ENCODE measurements around the gene LILRA6. TPM values are rescaled to one million over a fixed set of nuclear protein-coding genes. Genes with fewer than 3 reads are reported as not detected.

Gene LILRA6
- total and polyA plus RNA-seq, 10 donors, result 1.2 to 77.5 (median 31.5) TPM

DNA sequence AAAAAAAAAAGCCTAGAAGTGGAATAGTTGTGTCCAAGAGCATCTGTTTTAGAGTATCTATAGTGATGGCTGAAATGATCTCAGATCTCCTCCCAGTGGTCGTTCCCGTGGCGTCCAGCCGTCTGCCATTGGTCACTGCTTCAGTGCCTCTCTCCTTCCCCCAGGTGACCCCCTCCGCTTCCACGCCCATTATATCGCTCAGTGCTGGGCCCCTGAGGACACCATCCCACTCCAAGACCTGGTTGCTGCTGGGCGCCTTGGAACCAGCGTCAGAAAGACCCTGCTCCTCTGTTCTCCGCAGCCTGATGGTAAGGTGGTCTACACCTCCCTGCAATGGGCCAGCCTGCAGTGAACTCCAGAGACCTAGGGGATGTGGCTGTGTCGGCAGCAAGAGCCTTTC lies 49.6 kb downstream of the LILRA6 start:
- 92 to 97% (median 95%) methylated on average over 11 of the region's 11 CpGs for WGBS, 5 donors
- Histone ChIP-seq H3K4me1 (peaks cover 14 to 50% (median 29%) of the 10 kb centered on the region in 6 donors), H3K27me3 (replicated peaks in 1 of 7) (no peaks in the 10 kb centered on the region), H3K36me3 (peaks cover 0 to 53% (median 18%) of the 10 kb centered on the region in 6 donors), H3K9me3 (no peaks in the 10 kb centered on the region), H3K27ac (peak overlapping the region in 1 of 8 donors; percentile 0), H3K4me3 (no peak overlapping the region)
- peak; percentile 76 for DNase-seq
- intact Hi-C loops (cut with DNase I; ENCODE audit: low total_unique reads), result no loop called here
- TF ChIP-seq CTCF (IDR thresholded peaks at IDR 0.05 in 8 of 11, conservative IDR thresholded peaks at IDR 0.05 in 3 of 11), result no peak
- TF ChIP-seq POLR2A (IDR thresholded peaks at IDR 0.05), result no peak
- no peak for TF ChIP-seq POLR2AphosphoS5 (IDR thresholded peaks at IDR 0.05)

DNA sequence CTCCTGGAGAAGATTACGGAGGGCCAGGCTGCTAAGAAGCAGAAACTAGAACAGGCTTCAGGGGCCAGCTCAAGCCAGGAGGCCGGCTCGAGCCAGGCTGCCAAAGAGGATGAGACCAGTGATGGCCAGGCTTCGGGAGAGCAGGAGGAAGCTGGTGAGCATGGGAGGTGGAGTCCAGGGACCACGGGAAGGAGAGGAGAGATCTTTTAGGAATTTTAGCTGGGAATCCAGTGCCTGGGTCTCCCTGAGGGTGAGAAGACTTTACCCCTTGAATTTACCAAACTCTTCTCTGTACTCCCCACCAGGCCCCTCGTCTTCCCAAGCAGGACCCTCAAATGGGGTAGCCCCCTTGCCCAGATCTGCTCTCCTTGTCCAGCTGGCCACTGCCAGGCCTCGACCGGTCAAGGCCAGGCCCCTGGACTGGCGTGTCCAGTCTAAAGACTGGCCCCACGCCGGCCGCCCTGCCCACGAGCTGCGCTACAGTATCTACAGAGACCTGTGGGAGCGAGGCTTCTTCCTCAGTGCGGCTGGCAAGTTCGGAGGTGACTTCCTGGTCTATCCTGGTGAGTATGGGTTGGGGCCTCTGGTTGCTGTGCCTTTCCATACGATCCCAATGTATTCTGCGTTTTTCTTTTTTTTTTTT lies 50.7 kb downstream of the LILRA6 start:
- Histone ChIP-seq H3K4me3 (peak overlapping the region; percentile 70 to 98 (median 83)), H3K36me3 (peaks cover 0 to 55% (median 18%) of the 10 kb centered on the region in 6 donors), H3K27ac (peak overlapping the region; percentile 93 to 100 (median 99)), H3K27me3 (replicated peaks in 1 of 7) (no peaks in the 10 kb centered on the region), H3K9me3 (no peaks in the 10 kb centered on the region), H3K4me1 (peaks cover 14 to 60% (median 34%) of the 10 kb centered on the region in 6 donors)
- intact Hi-C loops (cut with DNase I; ENCODE audit: low total_unique reads), result no loop called here
- DNase-seq, result peak; percentile 86
- 59 to 70% (median 65%) methylated on average over 18 to 19 of the region's 19 CpGs for WGBS, 5 donors
- TF ChIP-seq POLR2AphosphoS5 (IDR thresholded peaks at IDR 0.05) (peak in 1 of 3 donors; percentile 52), CTCF (IDR thresholded peaks at IDR 0.05 in 8 of 11, conservative IDR thresholded peaks at IDR 0.05 in 3 of 11) (no peak), POLR2A (IDR thresholded peaks at IDR 0.05) (no peak)

DNA sequence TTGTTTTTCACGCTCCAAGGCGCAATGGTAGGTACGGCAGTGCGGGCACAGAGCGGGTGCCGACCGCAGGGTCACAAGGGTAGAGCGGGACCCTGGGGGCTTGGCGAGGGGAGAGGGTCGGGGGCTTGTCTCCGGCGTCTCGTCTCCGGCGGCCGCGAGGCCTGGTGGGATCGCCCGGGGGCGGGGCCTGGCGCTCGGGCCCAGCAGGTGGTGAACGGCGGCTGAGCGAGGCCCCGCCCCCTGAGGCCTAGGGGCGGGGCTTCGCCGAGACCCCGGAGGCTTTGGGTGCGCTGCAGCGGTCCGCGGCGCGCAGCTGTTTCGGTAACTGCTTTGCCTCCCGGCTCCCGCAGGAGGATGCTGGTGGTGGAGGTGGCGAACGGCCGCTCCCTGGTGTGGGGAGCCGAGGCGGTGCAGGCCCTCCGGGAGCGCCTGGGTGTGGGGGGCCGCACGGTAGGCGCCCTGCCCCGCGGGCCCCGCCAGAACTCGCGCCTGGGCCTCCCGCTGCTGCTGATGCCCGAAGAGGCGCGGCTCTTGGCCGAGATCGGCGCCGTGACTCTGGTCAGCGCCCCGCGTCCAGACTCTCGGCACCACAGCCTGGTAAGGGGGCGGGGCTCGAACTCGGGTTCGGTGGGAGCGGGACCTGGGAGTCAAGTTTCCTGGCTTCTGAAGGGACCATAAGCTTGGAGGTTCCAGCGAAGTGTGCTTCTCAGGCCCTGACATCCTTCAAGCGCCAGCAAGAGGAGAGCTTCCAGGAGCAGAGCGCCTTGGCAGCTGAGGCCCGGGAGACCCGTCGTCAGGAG lies 51.4 kb downstream of the LILRA6 start, which contains the start of gene TSEN34:
TSEN34 (plus strand) TSS at position 298 of the 800 bp plus-strand sequence; CDS start at position 355, 57 bp downstream.
- TF ChIP-seq POLR2AphosphoS5 (IDR thresholded peaks at IDR 0.05), result peak; percentile 89 to 93 (median 91)
- peak in 2 of 3 donors; percentile 64 to 65 for TF ChIP-seq POLR2A (IDR thresholded peaks at IDR 0.05)
- peak in 2 of 11 experiments; percentile 20 for TF ChIP-seq CTCF (IDR thresholded peaks at IDR 0.05 in 8 of 11, conservative IDR thresholded peaks at IDR 0.05 in 3 of 11)
- Histone ChIP-seq H3K4me3 (peak within 1 kb of the TSS; percentile 70 to 98 (median 83)), H3K36me3 (peaks cover 0 to 55% (median 20%) of the 10 kb centered on the region in 6 donors), H3K27ac (peak within 1 kb of the TSS; percentile 93 to 100 (median 99)), H3K4me1 (peaks cover 14 to 57% (median 34%) of the 10 kb centered on the region in 6 donors), H3K27me3 (replicated peaks in 1 of 7) (no peaks in the 10 kb centered on the region), H3K9me3 (no peaks in the 10 kb centered on the region)
- intact Hi-C loops (cut with DNase I; ENCODE audit: low total_unique reads), result no loop called here
- DNase-seq, result peak; percentile 98
- 0 to 2% (median 1%) methylated on average over 25 to 77 of the region's 77 CpGs for WGBS, 5 donors
